ENCODE measurements around the gene RHBDF2. TPM values are rescaled to one million over a fixed set of nuclear protein-coding genes. Genes with fewer than 3 reads are reported as not detected.

RHBDF2 gene
- total and polyA plus RNA-seq, 2 donors (not counting 3 experiments of a cell fraction or from before 2014, with no cell fraction given), result 25.5 to 38.5 TPM

- peaks cover 13% of the 10 kb centered on the region for H3K4me1 ChIP-seq (ENCODE audit: control insufficient read depth, extremely low read depth, insufficient read depth, low read length)
- no peaks in the 10 kb centered on the region for H3K27me3 ChIP-seq (ENCODE audit: control insufficient read depth in 2 of 2, insufficient read depth in 2 of 2, low read length in 2 of 2)
- ChIA-PET CTCF (interaction anchor here (0.7 to 9.3 kb wide), 4 partner anchors 24 to 67 kb away, joined by 3 to 319 read pairs (median 4); no protein-coding TSS in a partner anchor), POLR2A (no interaction called here)
- H4K20me1 ChIP-seq (replicated peaks; ENCODE audit: control insufficient read depth, extremely low read depth, insufficient read depth, low read length), result no peaks in the 10 kb centered on the region
- no peaks in the 10 kb centered on the region for H3K9me1 ChIP-seq (replicated peaks; ENCODE audit: control insufficient read depth, extremely low read depth, insufficient read depth, low read length)
- FAIRE-seq (peak; percentile 15), DNase-seq (ENCODE audit: low read depth, low spot score) (no peak)
- H3K79me2 ChIP-seq (ENCODE audit: control insufficient read depth, insufficient read depth, low read length), result peaks cover 43% of the 10 kb centered on the region
- H3K36me3 ChIP-seq (ENCODE audit: control insufficient read depth in 2 of 2, extremely low read depth in 1 of 2, insufficient read depth in 2 of 2, low read length in 2 of 2), result no peaks in the 10 kb centered on the region
- peak overlapping the region; percentile 81 for H3K4me2 ChIP-seq (ENCODE audit: insufficient read depth, low read length)
- H3K9ac ChIP-seq (replicated peaks; ENCODE audit: extremely low read depth, insufficient read depth, low read length), result peak overlapping the region; percentile 7
- H3K9me3 ChIP-seq (replicated peaks; ENCODE audit: control insufficient read depth, insufficient read depth, low read length), result no peaks in the 10 kb centered on the region
- H2AFZ ChIP-seq (ENCODE audit: low read depth, low read length), result no peak overlapping the region
- BruUV-seq (replicated peaks), result no TSS peak
- H3K4me3 ChIP-seq (replicated peaks in 1 of 3; ENCODE audit: insufficient read depth in 1 of 3, low read depth in 1 of 3, low read length in 3 of 3), result peak overlapping the region; percentile 43 to 96 (median 73)
- dilution Hi-C loops (cut with MboI; ENCODE audit: extremely low pct_ligation_motif_present, low sequenced_read_pairs), result no loop called here
- no peak overlapping the region for H3K27ac ChIP-seq (ENCODE audit: insufficient read depth, low read depth, low read length)
- intact Hi-C loops (cut with micrococcal nuclease), result no loop called here
- TF ChIP-seq JUN (IDR thresholded peaks at IDR 0.05; ENCODE audit: borderline replicate concordance, insufficient read depth, insufficient read length, low read depth), result no peak
- no peak for TF ChIP-seq FOS (IDR thresholded peaks at IDR 0.05; ENCODE audit: borderline replicate concordance, insufficient read depth, low read length)
- no peak for TF ChIP-seq GATA2 (IDR thresholded peaks at IDR 0.05; ENCODE audit: insufficient read depth, insufficient read length, low read depth, low read length)
- no peak for TF ChIP-seq POLR2A (IDR thresholded peaks at IDR 0.05; ENCODE audit: low read depth, low read length)
Observed at GRCh38 chr17:76452127-76452659, 49.0 kb downstream of the RHBDF2 start.

GRCh38 chr17:76451506-76451905, 49.7 kb downstream of the RHBDF2 start:
- TSS peak; percentile 42 for BruUV-seq (replicated peaks)
- intact Hi-C loops (cut with micrococcal nuclease), result no loop called here
- peak overlapping the region in 1 of 3 experiments; percentile 43 for H3K4me3 ChIP-seq (replicated peaks in 1 of 3; ENCODE audit: insufficient read depth in 1 of 3, low read depth in 1 of 3, low read length in 3 of 3)

More at GRCh38 chr17:76451506-76451905, 49.7 kb downstream of the RHBDF2 start:
- H3K9ac ChIP-seq (replicated peaks; ENCODE audit: extremely low read depth, insufficient read depth, low read length), result no peak overlapping the region
- peaks cover 50% of the 10 kb centered on the region for H3K79me2 ChIP-seq (ENCODE audit: control insufficient read depth, insufficient read depth, low read length)
- H3K9me1 ChIP-seq (replicated peaks; ENCODE audit: control insufficient read depth, extremely low read depth, insufficient read depth, low read length), result no peaks in the 10 kb centered on the region
- no peak overlapping the region for H2AFZ ChIP-seq (ENCODE audit: low read depth, low read length)
- peaks cover 20% of the 10 kb centered on the region for H3K4me1 ChIP-seq (ENCODE audit: control insufficient read depth, extremely low read depth, insufficient read depth, low read length)
- H3K27me3 ChIP-seq (ENCODE audit: control insufficient read depth in 2 of 2, insufficient read depth in 2 of 2, low read length in 2 of 2), result no peaks in the 10 kb centered on the region
- TF ChIP-seq MYC (IDR thresholded peaks at IDR 0.05; ENCODE audit: low read depth, low read length) (no peak), FOS (IDR thresholded peaks at IDR 0.05; ENCODE audit: borderline replicate concordance, insufficient read depth, low read length) (no peak), GATA2 (IDR thresholded peaks at IDR 0.05; ENCODE audit: insufficient read depth, insufficient read length, low read depth, low read length) (no peak), POLR2A (IDR thresholded peaks at IDR 0.05; ENCODE audit: low read depth, low read length) (no peak), MAX (IDR thresholded peaks at IDR 0.05; ENCODE audit: insufficient read depth, insufficient read length) (no peak), POLR2AphosphoS5 (IDR thresholded peaks at IDR 0.05; ENCODE audit: insufficient read depth, low read depth, low read length) (no peak), JUN (IDR thresholded peaks at IDR 0.05; ENCODE audit: borderline replicate concordance, insufficient read depth, insufficient read length, low read depth) (no peak), EZH2 (IDR thresholded peaks at IDR 0.05; ENCODE audit: borderline replicate concordance, low read depth, low read length, severe bottlenecking) (no peak)
- TF ChIP-seq, protein P1, sequence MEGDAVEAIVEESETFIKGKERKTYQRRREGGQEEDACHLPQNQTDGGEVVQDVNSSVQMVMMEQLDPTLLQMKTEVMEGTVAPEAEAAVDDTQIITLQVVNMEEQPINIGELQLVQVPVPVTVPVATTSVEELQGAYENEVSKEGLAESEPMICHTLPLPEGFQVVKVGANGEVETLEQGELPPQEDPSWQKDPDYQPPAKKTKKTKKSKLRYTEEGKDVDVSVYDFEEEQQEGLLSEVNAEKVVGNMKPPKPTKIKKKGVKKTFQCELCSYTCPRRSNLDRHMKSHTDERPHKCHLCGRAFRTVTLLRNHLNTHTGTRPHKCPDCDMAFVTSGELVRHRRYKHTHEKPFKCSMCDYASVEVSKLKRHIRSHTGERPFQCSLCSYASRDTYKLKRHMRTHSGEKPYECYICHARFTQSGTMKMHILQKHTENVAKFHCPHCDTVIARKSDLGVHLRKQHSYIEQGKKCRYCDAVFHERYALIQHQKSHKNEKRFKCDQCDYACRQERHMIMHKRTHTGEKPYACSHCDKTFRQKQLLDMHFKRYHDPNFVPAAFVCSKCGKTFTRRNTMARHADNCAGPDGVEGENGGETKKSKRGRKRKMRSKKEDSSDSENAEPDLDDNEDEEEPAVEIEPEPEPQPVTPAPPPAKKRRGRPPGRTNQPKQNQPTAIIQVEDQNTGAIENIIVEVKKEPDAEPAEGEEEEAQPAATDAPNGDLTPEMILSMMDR (IDR thresholded peaks at IDR 0.05; ENCODE audit: extremely low read depth in 1 of 2, insufficient read depth in 1 of 2, low read depth in 1 of 2, low read length in 2 of 2), result no peak
- DNase-seq (ENCODE audit: low read depth, low spot score), result no peak
- no peaks in the 10 kb centered on the region for H3K36me3 ChIP-seq (ENCODE audit: control insufficient read depth in 2 of 2, extremely low read depth in 1 of 2, insufficient read depth in 2 of 2, low read length in 2 of 2)
- CTCF ChIA-PET, result interaction anchor here (0.7 to 9.3 kb wide), 4 partner anchors 24 to 67 kb away, joined by 3 to 319 read pairs (median 4); no protein-coding TSS in a partner anchor
- no peaks in the 10 kb centered on the region for H3K9me3 ChIP-seq (replicated peaks; ENCODE audit: control insufficient read depth, insufficient read depth, low read length)
- no peak overlapping the region for H3K27ac ChIP-seq (ENCODE audit: insufficient read depth, low read depth, low read length)
- dilution Hi-C loops (cut with MboI; ENCODE audit: extremely low pct_ligation_motif_present, low sequenced_read_pairs), result no loop called here
- FAIRE-seq, result no peak
- peak overlapping the region; percentile 81 for H3K4me2 ChIP-seq (ENCODE audit: insufficient read depth, low read length)
- no peaks in the 10 kb centered on the region for H4K20me1 ChIP-seq (replicated peaks; ENCODE audit: control insufficient read depth, extremely low read depth, insufficient read depth, low read length)
- POLR2A ChIA-PET, result no interaction called here
